HG03469 (cell line): ENCODE measurements around the gene PLCH1.
"Not testable (repeated sequence)": the region's sequence is repeated elsewhere in the genome, so short reads cannot be mapped to it uniquely, and the experiment has no call there.

Experiments used
- ATAC-seq: cut with Tn5 transposase; IDR thresholded peaks from one replicate; pipeline ENCODE4 v1.9.1; 2021; ENCODE audit warnings: mild to moderate bottlenecking, moderate library complexity, moderate number of reproducible peaks; ENCODE audit not compliant: unreplicated experiment

The PLCH1 gene

GRCh38 chr3:155646669-155647068 lies 98.2 kb downstream of the PLCH1 start:
- ATAC-seq = no peak

DNA sequence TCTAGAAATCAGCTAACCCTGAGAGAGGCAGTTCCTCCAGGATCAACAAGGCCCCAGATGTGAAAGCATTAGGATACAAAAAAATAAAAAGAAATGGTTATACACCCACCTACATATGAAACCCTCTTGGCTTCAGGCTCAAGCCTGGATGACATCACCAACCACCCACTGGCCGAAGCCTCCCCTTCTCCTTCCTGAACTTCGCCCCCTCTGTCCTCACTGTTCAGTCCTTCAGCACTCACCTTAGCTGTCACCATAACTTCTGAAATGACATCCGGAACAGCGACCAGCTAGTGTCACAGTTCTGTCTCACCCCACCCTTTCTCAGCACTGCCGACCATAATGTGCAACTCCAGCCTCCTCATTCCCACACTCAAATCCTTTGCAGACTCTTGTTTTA lies 98.7 kb downstream of the PLCH1 start:
- ATAC-seq = no peak

DNA sequence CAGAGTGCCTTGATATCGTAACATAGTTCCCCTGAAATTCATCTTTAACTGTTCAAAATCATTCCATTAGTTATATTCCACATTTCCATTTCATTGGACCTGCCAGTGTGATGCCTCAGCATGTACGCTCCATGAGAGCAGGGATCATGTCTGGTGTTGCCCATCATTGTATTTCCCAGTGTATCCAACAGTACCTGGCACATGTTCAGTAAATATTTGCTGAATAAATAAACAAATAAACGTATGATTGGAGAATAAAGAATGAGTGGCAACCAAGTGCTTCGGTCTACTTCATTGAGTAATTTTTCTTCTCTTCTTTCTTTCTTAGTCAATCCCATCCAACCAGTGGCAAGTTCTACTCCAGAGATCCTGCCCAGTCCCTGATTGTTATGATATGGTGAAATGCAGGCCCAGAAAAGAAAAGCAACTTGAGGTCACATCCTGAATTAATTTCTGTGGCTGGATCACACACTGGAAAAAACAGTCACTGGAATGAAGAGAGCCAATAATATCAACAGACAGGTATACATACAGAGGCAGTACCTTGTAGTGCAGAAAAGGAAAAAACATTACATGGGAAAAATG lies 101.2 kb downstream of the PLCH1 start:
- ATAC-seq = no peak

DNA sequence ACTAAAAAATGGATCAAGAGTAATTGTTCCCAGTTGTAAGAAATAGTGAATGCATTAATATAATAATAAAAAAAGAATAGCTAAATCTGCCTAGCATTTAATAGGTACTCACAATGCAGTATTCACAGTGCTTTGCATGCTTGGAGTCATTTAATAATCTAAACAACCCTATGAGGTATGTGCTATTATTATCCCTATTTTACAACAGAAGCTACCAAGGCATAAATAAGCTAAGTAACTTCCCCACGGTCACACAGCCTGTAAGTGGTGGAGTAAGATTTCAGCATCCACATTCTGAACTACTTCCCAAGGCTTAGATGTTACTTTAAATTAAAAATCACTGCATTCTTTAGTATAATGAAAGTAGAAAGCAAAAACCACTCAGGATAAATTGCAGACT lies 102.9 kb downstream of the PLCH1 start:
- ATAC-seq = no peak

DNA sequence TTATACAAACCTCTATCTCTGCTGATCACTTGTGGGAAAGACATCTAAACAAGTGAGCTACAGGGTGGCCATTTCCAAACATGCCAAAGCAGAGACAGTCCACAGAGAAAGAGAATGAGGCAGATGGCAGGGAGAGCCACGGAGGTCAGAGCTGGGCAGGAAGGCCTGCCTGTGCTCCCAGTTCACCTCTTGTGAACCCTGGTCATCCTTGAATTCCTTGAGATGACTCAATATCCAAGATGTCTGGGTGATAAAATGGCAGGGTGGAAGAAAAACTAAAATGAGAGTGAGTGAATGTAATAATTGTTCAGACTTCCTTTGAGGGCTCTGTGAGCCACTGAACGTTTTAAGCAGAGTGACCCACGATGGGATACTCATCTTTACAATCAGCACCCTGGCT lies 104.8 kb downstream of the PLCH1 start:
- no peak for ATAC-seq

DNA sequence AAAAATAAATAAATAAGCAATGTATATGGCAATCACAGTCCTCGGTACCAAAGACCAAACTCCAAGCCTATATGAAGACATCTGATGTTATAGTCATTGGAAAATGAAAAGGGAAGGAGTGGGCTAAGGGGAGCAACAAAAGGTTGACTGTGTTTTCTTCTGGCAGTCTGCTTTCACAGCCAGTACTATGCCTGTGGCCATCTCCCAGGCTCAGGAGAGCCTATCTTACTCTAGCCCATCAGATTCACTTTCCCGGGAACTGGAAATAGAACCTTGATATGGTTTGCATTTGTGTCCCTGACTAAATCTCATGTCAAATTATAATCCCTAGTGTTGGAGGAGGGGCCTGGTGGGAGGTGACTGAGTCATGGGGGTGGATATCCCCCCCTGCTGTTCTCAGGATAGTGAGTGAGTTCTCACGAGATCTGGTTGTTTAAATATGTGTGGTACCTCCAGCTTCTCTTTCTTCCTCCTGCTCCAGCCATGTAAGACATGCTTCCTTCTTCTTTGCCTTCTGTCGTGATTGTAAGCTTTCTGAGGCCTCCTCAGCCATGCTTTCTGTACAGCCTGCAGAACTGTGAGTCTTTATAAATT lies 105.3 kb downstream of the PLCH1 start:
- ATAC-seq = no peak

DNA sequence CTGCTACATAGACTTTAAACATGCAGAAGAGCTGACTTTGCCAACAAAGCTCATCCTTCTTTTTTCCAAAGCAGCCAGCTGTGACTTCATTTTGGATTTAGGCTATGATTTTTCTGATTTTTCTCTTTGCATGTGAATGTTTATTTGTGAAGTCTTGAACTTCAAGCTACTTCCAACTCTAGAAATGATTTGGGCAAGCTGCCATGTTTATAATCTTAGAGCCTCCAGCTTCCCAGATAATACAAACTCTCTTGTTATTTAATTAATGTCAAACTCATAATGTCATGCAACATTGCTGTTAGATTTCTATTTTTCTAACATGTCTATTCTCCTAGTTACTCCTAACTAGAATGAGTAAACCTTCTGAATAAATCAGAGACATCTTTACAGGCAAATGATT lies 106.4 kb downstream of the PLCH1 start:
- not testable (repeated sequence) for ATAC-seq

GRCh38 chr3:155637567-155637966 lies 107.3 kb downstream of the PLCH1 start:
- no peak for ATAC-seq

DNA sequence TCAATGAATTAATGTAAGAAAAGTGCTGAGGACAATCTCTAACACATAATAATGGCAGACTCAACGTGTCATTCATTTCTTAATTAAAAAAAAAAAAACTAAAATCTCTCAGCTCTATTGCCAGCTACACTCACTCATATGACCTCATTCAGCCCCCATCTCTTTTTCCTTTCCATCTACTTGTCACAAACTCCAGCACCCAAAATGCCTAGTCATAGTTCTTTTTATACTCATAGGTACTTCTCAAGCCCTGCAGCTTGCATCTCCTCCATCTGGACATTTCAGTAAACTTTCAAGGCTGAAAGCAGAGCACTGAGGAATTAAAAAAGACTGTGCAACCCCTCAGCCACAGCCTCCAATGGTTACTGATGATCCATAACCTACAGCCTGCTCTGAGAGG lies 109.8 kb downstream of the PLCH1 start:
- ATAC-seq = no peak

DNA sequence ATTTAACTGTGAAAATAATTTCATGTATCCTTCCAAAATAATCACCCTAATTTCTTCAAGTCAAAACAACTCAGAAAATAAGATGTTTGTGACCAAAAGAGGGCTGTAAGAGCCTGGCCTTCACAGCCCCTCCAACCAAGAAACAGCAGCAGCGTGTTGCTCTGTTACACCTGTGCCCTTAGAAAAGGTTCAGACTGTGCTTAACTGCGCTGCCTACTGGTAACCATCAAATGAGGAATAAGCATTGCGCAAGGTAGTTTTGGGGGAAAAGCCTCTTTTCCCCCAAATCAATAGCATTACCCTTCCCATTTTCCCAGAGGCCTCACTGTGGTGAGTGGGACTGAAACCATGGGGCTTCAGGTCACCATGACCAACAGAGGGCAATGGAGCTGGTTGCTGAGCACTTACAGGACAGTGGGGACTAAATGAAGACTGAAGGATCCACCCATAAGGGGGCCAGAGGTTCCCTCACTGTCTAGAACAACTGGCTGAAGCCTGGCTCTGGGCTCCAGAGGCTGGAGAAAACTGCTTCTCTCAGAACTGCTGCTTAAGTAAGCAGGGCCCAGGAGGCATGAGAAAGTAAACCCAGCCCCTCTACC lies 110.7 kb downstream of the PLCH1 start:
- ATAC-seq = no peak

- ATAC-seq = no peak
Observed at GRCh38 chr3:155631323-155632019, 113.4 kb downstream of the PLCH1 start.

GRCh38 chr3:155629556-155629955 lies 115.3 kb downstream of the PLCH1 start:
- ATAC-seq = no peak

GRCh38 chr3:155629056-155629455 lies 115.8 kb downstream of the PLCH1 start:
- no peak for ATAC-seq

GRCh38 chr3:155622647-155623046 lies 122.2 kb downstream of the PLCH1 start:
- ATAC-seq = not testable (repeated sequence)

GRCh38 chr3:155620552-155620951 lies 124.3 kb downstream of the PLCH1 start:
- ATAC-seq = not testable (repeated sequence)

DNA sequence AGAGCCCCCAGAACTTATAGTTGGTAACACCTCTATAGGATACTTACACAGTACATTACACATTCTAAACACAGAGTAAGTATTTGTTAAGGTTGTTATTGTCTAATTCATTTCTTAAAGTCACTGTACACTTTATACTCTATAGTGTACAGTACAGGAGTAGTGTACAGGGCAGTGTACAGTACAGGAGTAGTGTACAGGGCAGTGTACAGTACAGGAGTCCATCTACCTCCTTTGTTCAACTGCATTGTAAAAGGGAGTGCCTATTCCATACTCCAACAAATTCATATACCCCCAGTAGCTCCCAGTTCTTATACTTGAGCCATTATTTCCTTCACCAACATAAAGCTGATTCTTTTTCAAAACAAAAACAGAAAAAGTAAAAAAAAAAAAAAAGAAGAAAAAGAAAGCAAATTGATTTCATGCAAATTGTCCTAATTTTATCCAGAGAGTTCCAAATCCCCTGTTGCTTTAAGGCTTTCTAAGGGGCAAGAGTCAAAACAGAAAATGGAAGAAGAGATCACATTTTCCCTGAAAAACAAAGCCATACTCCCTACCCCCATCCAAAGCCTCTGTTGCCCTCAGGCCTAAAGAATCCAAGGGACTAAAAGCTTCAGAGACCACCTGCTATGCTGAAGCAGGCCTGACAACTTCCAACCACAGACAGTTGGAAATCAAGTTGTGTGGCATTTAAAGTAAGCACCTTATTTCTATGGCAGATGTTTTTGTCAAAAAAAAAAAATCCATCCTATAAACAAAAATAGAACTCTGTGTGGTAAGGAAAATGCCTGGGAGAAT lies 125.6 kb downstream of the PLCH1 start:
- ATAC-seq = no peak

DNA sequence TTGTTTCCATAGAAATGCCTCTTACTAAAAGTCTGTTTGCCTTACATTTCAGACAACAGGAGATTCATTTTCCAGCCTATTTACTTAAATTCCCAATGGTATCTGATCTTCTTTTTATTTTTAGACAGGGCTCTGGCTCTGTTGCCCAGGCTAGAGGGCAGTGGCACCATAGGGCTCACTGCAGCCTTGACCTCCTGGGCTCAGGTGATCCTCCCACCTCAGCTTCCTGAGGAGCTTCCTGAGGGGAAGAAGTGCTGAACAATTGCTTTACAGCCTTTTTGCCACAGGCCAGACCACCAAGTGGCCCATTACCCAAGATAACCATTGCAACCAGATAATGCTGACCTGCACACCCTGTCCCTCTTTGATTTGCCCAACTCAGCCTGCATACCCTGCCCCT lies 126.3 kb downstream of the PLCH1 start:
- no peak for ATAC-seq

- no peak for ATAC-seq
Observed at GRCh38 chr3:155617346-155617925, 127.4 kb downstream of the PLCH1 start.

DNA sequence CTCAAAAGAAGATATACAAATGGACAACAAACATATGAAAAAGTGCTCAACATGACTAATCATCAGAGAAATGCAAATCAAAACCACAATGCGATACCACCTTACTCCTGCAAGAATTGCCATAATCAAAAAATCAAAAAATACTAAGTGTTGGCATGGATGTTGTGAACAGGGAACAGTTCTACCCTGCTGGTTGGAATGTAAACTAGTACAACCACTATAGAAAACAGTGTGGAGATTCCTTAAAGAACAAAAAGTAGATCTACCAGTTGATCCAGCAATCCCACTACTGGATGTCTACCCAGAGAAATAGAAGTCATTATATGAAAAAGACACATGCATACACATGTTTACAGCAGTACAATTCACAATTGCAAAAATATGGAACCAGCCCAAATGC lies 129.7 kb downstream of the PLCH1 start:
- not testable (repeated sequence) for ATAC-seq

DNA sequence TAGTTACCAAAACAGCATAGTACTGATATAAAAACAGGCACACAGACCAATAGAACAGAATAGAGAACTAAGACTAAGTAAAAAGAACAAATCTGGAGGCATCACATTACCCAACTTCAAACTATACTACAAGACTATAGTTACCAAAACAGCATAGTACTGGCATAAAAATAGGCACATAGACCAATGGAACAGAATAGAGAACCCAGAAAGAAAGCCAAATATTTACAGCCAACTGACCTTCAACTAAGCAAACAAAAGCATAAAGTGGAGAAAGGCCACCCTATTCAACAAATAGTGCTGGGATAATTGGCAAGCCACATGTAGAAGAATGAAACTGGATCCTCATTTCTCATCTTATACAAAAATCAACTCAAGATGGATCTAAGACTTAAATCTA lies 130.5 kb downstream of the PLCH1 start:
- not testable (repeated sequence) for ATAC-seq

- no peak for ATAC-seq
Observed at GRCh38 chr3:155611456-155611855, 133.4 kb downstream of the PLCH1 start.
